Hematopoietic multipotent progenitor cell treated with erythropoietin and hydrocortisone succinate and interleukin-3 and kit ligand, for 17 days (in vitro differentiated cells): ENCODE data around the gene CTSW.

ENCODE experiments used
- DNase-seq: peaks from one replicate; pipeline ENCODE4 v3.0.0-alpha.2; 2015; ENCODE audit warnings: low spot score

CTSW gene

DNA sequence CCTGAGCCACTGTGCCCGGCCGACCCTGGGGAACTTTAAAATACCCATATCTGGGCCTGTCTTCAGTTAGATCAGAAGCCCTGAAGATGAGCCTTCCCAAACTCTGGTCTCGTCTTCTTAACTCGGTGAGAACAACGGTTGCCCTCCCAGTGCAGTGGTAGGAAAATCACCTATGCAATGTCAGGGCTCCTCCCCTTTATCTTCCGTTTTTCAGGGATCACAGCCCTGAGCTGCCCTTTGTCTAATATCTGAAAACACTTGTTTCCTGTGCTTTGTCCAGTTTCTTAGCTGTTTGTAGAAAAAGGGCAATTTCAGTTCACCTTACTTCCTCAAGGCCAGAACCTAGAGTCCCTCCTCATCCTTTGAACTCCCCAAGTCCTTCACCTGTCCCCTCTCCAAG is 49.0 kb downstream of the CTSW start:
- peak; percentile 32 for DNase-seq

DNA sequence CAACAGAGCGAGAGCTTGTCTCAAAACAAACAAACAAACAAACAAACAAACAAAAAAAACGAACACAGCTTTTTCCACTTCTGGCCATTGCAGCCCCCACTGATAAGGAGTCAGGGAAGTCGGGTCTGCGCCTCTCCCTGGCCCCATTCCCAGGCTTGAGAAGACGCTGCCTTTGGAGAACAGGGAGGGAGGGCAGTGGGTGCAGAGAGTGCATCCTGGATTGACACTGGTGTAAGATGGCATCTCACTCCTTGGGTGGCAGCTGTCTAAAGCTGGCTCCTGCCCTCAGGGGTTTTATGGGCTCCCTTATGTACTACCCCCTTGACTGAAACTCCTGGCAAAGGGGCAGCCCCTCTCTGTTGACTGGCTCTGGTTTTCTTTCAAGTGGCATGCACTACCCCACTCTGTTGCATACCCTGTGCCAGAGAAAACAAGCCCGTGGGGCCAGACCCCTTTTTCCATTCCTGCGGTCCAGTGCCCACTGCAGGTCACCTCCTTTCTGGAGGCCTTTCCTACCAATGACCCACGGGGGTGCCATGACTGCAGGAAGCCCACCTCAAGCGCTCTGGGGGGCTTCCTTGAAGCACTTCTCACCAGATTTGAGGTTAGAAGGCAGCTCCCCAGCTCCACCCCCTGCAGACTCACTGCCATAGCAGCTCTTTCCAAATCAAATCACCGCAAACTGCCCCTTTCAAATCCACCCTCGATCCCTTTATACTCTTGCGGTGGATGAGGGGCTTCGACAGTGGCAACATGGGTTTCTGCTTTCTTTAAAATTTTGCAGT is 52.3 kb downstream of the CTSW start:
- no peak for DNase-seq

DNA sequence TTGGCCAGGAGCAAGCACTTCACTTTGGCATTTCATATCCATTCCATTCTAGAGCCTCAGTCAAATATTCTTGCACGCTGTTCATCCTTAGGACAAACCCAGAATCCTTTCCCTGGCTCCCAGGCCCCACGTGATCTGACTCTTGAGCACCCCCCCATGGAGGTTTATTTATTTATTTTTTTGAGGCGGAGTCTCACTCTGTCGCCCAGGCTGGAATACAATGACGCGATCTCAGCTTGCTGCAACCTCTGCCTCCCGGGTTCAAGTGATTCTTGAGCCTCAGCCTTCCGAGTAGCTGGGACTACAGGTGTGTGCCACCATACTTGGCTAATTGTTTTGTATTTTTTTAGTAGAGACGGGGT is 52.9 kb downstream of the CTSW start:
- DNase-seq = peak; percentile 50
